ENCODE measurements around the gene GAB4. TPM values are rescaled to one million over a fixed set of nuclear protein-coding genes. Genes with fewer than 3 reads are reported as not detected.

GAB4 gene
- total and polyA plus RNA-seq, 2 donors (not counting 1 experiment from before 2014, with no cell fraction given) = not detected

DNA sequence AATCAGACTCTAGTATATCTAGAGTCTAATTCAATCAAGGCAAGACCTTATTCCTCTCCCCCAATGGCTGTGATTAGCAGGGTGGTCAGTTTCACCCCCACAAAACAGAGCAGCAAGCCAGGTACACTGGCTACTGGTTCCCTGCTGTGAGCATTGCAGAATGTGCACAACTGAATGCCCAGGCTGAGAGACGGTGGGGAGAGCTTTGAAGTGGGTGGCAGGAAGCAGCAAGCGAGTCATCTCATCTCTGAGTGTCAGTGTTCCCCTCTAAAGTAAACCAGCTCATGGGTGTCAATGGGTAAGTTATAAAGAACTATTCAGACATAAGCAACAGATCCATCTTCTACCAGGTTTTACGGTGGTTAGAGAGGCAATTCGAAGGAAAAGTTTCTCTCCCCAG, 37.6 kb downstream of the GAB4 start:
- DNase-seq (ENCODE audit: low read depth in 2 of 2) = no peak
- H4K20me1 ChIP-seq (ENCODE audit: control insufficient read depth, extremely low read depth, insufficient read depth, low read length) = no peaks in the 10 kb centered on the region
- no peaks in the 10 kb centered on the region for H3K27me3 ChIP-seq (ENCODE audit: control insufficient read depth, insufficient read depth, low read length)
- no peaks in the 10 kb centered on the region for H3K36me3 ChIP-seq (ENCODE audit: control insufficient read depth, insufficient read depth, low read length)
- no peak overlapping the region for H3K4me2 ChIP-seq (ENCODE audit: extremely low read depth, insufficient read depth, low read length)
- no peaks in the 10 kb centered on the region for H3K79me2 ChIP-seq (ENCODE audit: control insufficient read depth, insufficient read depth, low read length)
- no peak for TF ChIP-seq EZH2 (IDR thresholded peaks at IDR 0.05; ENCODE audit: low read length, missing control alignments)
- TF ChIP-seq, protein P1, sequence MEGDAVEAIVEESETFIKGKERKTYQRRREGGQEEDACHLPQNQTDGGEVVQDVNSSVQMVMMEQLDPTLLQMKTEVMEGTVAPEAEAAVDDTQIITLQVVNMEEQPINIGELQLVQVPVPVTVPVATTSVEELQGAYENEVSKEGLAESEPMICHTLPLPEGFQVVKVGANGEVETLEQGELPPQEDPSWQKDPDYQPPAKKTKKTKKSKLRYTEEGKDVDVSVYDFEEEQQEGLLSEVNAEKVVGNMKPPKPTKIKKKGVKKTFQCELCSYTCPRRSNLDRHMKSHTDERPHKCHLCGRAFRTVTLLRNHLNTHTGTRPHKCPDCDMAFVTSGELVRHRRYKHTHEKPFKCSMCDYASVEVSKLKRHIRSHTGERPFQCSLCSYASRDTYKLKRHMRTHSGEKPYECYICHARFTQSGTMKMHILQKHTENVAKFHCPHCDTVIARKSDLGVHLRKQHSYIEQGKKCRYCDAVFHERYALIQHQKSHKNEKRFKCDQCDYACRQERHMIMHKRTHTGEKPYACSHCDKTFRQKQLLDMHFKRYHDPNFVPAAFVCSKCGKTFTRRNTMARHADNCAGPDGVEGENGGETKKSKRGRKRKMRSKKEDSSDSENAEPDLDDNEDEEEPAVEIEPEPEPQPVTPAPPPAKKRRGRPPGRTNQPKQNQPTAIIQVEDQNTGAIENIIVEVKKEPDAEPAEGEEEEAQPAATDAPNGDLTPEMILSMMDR (conservative IDR thresholded peaks at IDR 0.05 in 1 of 2, IDR thresholded peaks at IDR 0.05 in 1 of 2; ENCODE audit: low read depth in 1 of 2, low read length in 2 of 2) = no peak
- H3K9me3 ChIP-seq (ENCODE audit: control insufficient read depth, insufficient read depth, low read depth, low read length) = no peaks in the 10 kb centered on the region
- H3K9ac ChIP-seq (ENCODE audit: insufficient read depth, low read length) = no peak overlapping the region
- no peak overlapping the region for H2AFZ ChIP-seq (ENCODE audit: low read length)
- no peak overlapping the region for H3K4me3 ChIP-seq (replicated peaks in 1 of 4; ENCODE audit: control extremely low read depth in 1 of 4, insufficient read depth in 1 of 4, low read depth in 3 of 4, low read length in 4 of 4)
- no peaks in the 10 kb centered on the region for H3K4me1 ChIP-seq (ENCODE audit: control insufficient read depth, extremely low read depth, insufficient read depth, low read length)
- H3K27ac ChIP-seq (ENCODE audit: insufficient read depth, low read length) = no peak overlapping the region

DNA sequence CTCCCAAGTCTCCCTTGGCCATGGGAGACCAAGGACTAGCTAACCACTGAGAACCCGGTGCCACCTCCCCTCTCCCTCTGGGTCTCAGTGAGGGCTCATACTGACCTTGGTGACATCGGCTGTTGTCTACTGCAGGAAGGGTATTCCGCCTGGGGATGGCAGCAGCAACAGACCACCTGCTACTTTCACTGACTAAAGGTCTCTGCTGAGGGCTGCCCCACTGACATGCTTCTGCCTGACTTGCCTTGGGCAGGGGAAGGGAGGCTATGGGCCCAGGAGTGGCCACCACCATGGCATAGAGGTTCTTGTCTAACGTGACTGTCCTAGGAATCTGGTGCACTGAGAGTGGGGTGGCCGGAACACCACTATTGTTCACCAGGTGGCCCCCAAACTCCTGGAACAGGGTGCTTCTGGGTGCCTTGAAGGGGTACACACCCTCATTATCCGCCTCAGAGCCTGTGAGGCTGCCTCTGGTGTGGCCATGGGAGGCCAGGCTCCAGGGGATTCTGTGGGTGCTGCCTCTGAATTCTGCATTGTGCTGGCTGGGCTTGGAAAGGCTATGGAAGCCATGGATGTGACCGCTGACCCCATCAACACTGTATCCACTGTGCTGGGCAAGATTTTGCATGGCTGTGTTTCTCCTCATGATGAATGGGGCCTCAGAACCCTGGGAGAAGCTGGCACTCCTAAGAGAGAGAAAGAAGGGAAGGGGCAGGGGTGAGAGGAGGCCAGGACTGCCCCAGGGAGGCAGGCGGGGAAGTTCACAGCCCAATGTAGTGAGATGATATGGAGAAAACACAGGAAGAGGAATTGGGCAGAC, 38.3 kb downstream of the GAB4 start:
- Histone ChIP-seq H4K20me1 (ENCODE audit: control insufficient read depth, extremely low read depth, insufficient read depth, low read length) (no peaks in the 10 kb centered on the region), H3K9ac (ENCODE audit: insufficient read depth, low read length) (no peak overlapping the region), H3K27me3 (ENCODE audit: control insufficient read depth, insufficient read depth, low read length) (no peaks in the 10 kb centered on the region), H3K9me3 (ENCODE audit: control insufficient read depth, insufficient read depth, low read depth, low read length) (no peaks in the 10 kb centered on the region), H2AFZ (ENCODE audit: low read length) (no peak overlapping the region), H3K36me3 (ENCODE audit: control insufficient read depth, insufficient read depth, low read length) (no peaks in the 10 kb centered on the region), H3K4me2 (ENCODE audit: extremely low read depth, insufficient read depth, low read length) (no peak overlapping the region), H3K4me3 (replicated peaks in 1 of 4; ENCODE audit: control extremely low read depth in 1 of 4, insufficient read depth in 1 of 4, low read depth in 3 of 4, low read length in 4 of 4) (no peak overlapping the region), H3K27ac (ENCODE audit: insufficient read depth, low read length) (no peak overlapping the region), H3K4me1 (ENCODE audit: control insufficient read depth, extremely low read depth, insufficient read depth, low read length) (no peaks in the 10 kb centered on the region), H3K79me2 (ENCODE audit: control insufficient read depth, insufficient read depth, low read length) (no peaks in the 10 kb centered on the region)
- DNase-seq (ENCODE audit: low read depth in 2 of 2) = no peak
- TF ChIP-seq EZH2 (IDR thresholded peaks at IDR 0.05; ENCODE audit: low read length, missing control alignments) = no peak
- TF ChIP-seq, protein P1 (conservative IDR thresholded peaks at IDR 0.05 in 1 of 2, IDR thresholded peaks at IDR 0.05 in 1 of 2; ENCODE audit: low read depth in 1 of 2, low read length in 2 of 2) = no peak

DNA sequence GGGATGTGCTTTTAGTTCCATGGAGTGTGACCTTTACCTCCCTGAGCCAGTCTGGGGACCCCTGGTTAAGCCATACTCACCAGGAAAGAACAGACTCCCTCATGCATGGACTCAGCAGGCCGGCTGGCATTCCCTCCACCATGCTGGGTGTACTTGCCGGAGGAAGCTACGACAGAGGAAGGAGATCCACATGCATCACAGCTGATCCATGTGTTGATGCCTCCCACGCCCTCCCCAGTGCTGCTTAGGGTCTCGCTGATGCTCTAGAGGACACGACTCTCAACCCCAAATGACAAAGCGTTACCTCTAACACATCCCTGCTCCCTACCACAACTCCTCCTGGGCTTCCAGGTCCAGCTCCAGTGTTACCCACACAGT, 39.8 kb downstream of the GAB4 start:
- Histone ChIP-seq H3K36me3 (ENCODE audit: control insufficient read depth, insufficient read depth, low read length) (no peaks in the 10 kb centered on the region), H3K27ac (ENCODE audit: insufficient read depth, low read length) (no peak overlapping the region), H3K27me3 (ENCODE audit: control insufficient read depth, insufficient read depth, low read length) (no peaks in the 10 kb centered on the region), H4K20me1 (ENCODE audit: control insufficient read depth, extremely low read depth, insufficient read depth, low read length) (no peaks in the 10 kb centered on the region), H3K79me2 (ENCODE audit: control insufficient read depth, insufficient read depth, low read length) (no peaks in the 10 kb centered on the region), H2AFZ (ENCODE audit: low read length) (no peak overlapping the region), H3K9ac (ENCODE audit: insufficient read depth, low read length) (no peak overlapping the region), H3K4me3 (replicated peaks in 1 of 4; ENCODE audit: control extremely low read depth in 1 of 4, insufficient read depth in 1 of 4, low read depth in 3 of 4, low read length in 4 of 4) (no peak overlapping the region), H3K9me3 (ENCODE audit: control insufficient read depth, insufficient read depth, low read depth, low read length) (no peaks in the 10 kb centered on the region), H3K4me2 (ENCODE audit: extremely low read depth, insufficient read depth, low read length) (no peak overlapping the region), H3K4me1 (ENCODE audit: control insufficient read depth, extremely low read depth, insufficient read depth, low read length) (no peaks in the 10 kb centered on the region)
- no peak for TF ChIP-seq EZH2 (IDR thresholded peaks at IDR 0.05; ENCODE audit: low read length, missing control alignments)
- TF ChIP-seq, protein P1 (conservative IDR thresholded peaks at IDR 0.05 in 1 of 2, IDR thresholded peaks at IDR 0.05 in 1 of 2; ENCODE audit: low read depth in 1 of 2, low read length in 2 of 2) = no peak
- no peak for DNase-seq (ENCODE audit: low read depth in 2 of 2)

Data from fibroblast of lung (primary cell).